OCI-LY3 (cell line): Measurements from ENCODE around the gene COL4A2.

ENCODE experiments used
- CTCF ChIP-seq: fragments of 200-600, 300-600 bp; sonication (generic); IDR thresholded peaks from 2 replicates; pipeline ENCODE4 v1.5.1; 2014; ENCODE audit warnings: antibody characterized with exemption, low read length, low read depth
- EZH2phosphoT487 ChIP-seq: fragments of 200-600 bp; shearing (Covaris generic); IDR thresholded peaks from 2 replicates; pipeline ENCODE4 v1.6.1; 2018; ENCODE audit warnings: antibody characterized with exemption, mixed run types, low read depth

- TF ChIP-seq CTCF, result no peak
- no peak for TF ChIP-seq EZH2phosphoT487
Observed at GRCh38 chr13:110421061-110421460, 114.0 kb downstream of the COL4A2 start.
